NCI-H2029 treated with DMSO at 0.1 percent for 48 hours (cell line): ENCODE data around the gene SMPDL3B.

ENCODE experiments used
- DNase-seq: peaks from one replicate; lab custom pipeline; 2025; lab: John Stamatoyannopoulos, UW

SMPDL3B gene, protein sequence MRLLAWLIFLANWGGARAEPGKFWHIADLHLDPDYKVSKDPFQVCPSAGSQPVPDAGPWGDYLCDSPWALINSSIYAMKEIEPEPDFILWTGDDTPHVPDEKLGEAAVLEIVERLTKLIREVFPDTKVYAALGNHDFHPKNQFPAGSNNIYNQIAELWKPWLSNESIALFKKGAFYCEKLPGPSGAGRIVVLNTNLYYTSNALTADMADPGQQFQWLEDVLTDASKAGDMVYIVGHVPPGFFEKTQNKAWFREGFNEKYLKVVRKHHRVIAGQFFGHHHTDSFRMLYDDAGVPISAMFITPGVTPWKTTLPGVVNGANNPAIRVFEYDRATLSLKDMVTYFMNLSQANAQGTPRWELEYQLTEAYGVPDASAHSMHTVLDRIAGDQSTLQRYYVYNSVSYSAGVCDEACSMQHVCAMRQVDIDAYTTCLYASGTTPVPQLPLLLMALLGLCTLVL

DNA sequence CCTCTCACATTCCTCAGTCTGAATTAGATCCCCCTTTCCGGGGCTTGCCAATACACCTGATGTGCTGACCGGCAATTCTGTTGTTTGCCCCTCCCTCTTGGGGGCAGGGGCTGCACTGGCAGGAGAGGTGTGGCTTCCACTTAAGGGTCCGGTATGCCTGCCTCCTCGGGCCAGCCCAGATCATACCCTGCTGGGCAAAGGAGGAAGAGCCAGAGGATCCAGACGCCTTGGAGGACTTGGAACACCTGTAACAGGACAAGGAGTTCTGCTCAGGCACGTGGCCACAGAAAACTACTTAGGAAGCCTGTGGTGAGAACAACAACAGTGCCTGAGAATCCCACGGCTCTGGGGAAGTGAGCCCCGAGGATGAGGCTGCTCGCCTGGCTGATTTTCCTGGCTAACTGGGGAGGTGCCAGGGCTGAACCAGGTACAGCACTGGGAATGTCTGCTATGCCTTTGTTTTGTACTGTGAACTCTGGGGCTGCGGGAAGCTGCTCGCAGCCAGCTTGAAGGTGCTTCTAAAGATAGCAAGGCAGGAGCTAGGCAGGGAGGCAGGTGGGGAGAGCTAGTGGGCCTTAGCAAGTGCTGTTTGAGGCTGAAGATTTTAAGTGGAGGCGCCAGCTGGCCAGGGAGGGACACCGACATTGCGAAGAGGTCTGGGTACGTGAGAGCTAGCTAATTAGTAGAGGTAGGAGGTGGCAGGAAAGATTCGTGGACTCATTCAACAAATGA is at the start of gene SMPDL3B:
Gene SMPDL3B (plus strand): TSS at position 183 of the 732 bp plus-strand sequence. CDS start 184 bp downstream, at position 367.
- DNase-seq, result no peak

DNA sequence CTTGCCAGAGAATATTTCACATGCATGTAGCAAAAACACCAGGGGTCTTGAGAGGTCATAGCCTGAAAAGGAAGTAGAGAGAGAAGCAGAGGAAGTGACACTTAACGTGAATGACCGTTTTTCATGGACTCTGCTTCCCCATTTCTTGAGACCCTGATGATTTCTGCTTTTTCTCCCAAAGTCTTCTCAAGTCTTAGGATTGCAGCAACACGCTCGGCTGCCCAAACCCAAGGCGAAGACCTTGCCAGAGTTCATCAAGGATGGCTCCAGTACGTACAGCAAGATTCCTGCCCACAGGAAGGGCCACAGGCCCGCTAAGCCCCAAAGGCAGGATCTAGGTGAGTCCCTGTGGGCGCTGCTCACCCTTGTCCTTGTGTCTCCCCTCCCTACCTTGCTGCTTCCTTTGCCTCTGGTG is 49.7 kb upstream of the SMPDL3B start:
- no peak for DNase-seq

DNA sequence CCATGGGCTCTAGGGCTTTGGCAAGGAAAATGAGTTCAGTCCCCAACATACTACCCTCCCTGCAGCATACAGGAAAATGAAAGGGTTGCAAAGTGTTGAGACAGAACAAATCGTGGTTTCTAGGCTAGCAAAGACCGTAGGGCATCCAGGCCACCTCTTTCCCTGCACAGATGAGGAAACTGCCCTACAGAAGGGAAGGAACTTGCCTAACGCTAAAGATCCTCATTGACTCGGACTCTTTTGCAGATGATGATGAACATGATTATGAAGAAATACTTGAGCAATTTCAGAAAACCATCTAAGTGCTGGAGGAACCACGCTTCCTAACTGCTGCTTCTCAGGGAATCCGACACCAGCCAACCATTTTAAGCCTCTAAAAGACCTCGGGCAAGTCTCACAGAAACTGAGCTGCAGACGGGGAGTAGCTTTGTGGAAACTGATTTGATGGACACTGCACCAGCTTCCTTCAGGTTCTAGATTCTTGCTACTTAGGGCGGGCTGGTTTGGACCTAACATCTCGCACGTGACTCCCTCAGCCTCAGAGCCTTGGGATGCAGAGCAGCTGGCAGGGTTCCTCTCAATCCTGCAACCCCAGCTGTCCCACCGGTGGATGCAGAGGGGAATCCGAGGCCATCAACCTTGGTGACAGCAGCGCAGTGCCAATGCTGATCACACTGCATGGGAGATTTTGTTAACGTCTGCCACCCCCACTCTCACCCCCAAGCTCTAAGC is 49.0 kb upstream of the SMPDL3B start:
- DNase-seq, result no peak

DNA sequence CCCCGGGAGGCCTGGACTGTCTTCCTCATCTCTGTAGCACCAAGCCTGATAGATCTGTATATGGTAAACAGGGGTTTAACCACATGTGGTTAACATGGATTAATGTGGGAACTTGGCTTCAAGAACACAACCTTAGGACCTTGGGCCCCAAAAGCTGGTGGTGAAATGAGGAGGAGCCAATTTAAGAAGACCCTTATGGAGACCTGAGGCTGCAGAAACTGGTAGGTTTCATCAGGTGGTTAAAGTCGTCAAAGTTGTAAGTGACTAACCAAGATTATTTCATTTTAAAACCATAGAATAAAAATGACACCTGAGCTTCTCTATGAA is 48.5 kb upstream of the SMPDL3B start:
- no peak for DNase-seq

DNA sequence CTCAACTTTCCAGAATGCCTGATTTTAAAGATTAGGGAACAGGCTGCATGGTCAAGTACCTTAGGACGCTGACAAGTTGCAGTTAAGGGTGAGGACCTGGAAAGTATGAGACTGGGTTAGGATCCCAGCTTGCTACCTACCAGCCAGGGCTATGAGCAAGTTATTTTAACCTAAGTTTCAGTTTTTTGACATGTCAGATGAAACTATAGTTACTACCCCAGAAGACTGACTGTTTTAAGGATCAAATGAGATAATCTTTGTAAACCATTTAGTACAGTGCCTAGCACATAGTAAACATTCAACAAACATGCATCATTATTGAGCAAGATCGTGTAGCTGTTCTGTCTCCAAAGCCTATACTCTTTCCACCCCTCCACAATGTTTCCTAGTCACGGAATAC is 48.1 kb upstream of the SMPDL3B start:
- no peak for DNase-seq

DNA sequence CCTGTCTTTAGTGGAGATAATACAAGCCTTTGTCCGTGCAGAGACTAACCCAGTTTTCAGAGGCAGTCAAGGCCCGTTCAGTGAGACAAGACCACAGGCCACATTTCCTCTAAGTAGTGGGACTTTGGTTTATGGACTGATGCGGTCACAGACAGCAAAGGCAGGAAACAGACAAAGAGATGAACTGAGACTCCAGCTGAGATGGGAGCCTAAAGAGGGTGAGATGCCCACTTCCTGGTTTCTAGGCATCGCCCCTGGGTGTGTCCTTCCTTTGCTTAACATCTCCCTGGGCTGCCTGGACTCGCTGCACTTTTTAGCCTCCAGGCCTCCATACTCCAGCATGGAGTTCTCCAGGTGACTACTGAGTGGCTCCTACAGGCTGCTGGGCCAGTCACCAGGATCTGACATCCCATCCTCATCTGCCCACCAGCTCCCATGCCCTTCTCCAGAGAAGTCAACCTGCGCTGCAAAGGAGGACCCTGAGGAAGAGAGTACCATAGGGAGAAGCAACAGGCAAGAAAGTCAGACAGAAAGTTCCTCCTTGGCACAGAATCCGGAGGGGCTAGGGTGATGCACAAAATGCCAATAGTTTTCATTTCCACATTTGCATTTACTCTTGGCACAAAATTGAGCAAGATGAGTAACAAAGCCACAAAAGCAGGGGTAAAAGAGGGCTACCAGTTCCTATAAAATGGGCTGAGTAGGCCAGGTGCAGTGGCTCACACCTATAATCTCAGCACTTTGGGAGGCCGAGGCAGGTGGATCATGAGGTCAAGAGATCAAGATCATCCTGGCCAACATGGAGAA is 47.4 kb upstream of the SMPDL3B start:
- DNase-seq, result no peak

DNA sequence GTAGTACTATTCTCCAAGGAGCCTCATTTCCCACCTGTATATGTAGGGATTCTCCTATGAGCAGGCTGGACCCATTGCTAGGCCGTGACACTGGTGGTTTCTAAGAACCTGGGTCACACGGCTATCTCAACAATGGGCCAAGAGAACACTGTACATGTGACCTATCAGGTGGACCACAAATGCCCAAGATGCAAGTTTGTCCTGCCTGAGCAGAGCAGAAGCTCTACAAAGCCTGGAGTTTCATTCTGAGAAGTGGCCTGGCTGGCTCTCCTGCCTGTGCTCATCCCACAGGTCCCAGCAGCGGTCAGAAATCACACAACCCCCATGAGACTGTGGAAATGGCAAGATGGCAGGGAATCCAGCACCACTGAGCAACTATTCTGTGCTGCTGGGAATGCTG is 45.3 kb upstream of the SMPDL3B start:
- DNase-seq, result no peak

DNA sequence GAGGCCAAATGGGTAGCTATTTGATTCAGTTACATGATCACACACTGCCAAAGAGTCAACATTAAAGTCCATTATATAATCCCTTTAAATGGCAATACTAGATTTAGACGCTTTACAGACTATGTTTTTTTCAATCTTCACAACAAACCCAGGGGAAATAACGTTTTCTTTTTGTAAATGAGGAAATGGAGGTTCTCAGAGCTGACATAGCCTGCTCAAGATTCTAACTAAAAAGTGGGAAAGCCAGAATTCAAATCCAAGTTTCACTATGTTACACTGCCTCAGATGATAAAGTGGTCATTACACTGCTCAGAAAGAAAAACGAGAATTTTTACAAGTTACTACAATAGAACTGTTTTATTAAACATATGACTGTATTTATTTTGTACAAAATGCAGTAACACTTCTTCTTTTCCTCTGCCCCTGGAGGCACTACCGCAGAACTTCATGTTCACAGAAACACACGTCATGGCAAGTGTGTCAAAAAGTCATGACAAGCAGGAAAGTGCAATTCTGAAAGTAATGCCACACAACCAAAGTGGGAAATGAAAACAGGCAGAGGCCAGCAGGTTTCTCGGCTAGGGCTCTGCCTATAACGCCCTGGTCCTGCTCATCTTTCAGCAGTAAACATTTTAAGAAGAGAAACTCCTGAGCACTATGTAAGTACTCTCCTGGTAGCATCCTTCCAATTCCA is 43.5 kb upstream of the SMPDL3B start:
- DNase-seq, result no peak

DNA sequence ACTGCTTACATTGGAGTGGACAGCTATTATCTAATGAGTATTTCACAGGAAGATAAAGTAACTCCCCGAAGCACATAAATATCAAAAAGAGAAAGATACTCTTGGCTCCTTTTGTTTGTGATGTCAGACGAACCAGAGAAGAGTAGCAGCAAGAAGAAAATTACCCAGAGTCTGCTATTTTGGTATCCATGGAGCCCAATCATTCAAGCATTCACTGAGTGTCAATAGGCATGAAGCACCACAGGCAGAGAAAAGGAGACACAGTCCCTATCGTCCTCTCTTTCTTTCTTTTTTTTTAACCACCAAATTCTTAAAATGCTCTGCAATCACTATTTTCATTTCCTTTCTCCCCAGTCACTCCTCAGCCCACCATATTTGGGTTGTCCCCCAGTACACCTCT is 40.3 kb upstream of the SMPDL3B start:
- DNase-seq, result no peak

DNA sequence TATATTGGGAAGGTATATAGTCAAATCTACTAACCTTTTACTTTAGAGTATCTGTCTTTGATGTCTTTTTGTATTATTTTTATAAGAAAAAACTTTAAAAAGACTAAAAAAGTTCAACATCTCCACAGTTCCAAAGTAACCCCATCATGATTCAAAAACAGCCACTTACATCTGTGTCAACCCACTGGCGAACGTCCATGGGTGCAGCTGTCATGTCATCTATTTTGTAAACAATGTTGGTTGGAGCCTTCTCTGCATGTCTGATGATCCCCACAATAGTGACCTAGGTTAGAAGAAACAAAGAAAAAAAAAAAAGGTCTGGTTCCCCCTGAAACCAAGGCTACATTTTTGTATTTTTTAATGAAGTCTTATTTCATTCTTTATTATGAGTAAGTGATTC is 28.0 kb upstream of the SMPDL3B start:
- no peak for DNase-seq

DNA sequence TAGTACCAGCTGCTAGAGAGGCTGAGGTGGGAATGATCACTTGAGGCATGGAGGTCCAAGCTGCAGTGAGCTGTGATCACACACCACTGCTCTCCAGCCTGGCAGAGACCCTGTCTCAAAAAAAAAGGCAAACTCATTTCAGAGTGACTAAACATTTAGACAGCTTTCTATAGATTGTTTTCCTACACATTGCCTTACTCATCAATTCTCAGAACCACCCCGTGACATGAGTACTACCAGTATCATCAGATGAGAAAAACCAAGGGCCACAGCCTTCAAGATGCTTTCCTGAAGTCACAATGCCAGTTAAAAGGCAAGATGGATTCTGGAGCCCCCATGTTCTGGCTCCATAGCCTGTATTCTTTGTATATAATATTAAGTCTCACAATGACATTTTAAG is 22.4 kb upstream of the SMPDL3B start:
- no peak for DNase-seq

DNA sequence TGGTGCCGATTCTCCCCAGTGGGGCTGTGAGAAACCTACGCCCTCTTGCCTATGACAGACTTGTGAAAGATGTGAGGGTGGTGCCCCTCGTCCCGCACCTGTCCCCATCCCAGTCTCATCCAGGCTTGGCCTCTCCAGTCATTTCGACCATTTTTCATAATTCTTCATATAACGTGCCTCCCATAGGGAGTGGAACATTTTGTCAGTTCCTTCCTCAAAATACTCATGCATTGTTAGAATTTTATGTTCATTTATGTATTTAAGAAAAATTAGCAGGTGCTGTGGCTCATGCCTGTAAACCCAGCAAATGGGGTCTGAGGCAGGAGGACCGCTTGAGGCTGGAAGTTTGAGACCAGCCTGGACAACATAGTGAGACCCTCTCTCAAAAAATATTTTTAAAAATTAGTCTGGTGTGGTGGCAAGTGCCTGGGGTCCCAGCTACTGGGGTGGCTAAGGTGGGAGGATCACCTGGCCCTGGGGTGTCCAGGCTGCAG is 19.7 kb upstream of the SMPDL3B start:
- no peak for DNase-seq

DNA sequence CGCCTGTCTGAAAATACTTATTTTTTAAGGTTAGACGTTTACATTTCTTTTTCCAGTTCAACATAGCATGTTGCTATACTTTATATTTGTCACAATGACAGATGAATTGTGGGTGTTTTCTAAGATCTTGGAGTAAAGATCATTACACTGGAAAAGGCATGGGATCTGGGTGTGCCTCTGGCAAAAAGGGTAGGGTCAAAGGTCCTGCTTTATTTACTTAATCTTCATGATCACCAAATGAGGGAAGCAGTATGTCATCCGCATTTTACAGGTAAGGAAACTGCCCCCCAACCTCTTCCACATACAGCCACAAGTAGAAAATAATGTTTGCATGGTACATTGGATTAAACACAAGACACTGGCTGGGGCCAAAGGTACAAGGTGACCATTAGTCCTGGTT is 12.5 kb upstream of the SMPDL3B start:
- no peak for DNase-seq

DNA sequence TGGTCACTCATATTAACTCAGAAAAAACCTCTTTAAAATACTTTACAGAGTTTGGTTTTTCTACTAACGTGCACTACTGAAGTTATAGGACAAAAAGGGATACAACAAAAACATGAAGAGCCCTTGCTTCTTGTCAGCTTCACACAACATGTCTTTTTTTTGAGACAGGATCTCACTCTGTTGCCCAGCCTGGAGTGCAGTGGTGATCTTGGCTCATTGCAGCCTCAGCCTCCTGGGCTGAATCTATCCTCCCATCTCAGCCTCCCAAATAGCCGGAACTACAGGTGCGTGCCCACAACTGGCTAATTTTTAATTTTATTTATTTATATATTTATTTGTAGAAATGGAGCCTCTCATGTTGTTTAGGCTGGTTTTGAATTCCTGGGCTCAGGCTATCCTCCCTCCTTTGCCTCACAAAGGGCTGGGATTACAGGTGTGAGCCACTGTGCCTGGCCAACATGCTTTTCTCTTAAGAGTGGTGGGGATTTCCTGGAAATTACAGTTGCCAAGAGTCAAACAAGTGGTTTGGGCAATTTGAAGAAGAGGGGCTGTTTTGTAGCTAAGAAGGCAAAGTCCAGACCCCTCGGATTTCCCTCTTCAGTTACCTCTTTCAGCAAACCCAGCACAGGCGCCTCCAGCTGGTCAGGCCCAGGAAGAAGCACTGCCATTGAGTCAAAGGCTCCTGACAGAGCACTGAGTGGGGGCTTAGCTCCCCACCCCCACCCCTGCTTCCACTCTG is 6.4 kb upstream of the SMPDL3B start:
- no peak for DNase-seq

DNA sequence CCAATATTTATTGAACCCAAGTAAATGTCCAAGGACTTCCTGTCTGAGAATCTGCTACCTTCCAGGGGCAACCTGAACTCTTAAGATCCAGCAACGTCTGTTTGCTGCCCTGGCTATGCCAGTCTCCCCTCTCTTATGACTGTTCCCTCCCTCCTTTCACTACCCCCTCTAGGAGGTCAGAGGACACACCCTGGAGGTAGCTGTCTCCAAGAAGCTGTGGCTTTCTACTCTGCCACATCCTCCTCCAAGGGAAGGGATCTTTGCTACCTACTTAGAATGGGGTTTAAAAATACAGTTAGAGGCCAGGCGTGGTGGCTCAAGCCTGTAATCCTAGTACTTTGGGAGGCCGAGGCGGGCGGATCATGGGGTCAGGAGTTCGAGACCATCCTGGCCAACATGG is 3.6 kb upstream of the SMPDL3B start:
- no peak for DNase-seq

DNA sequence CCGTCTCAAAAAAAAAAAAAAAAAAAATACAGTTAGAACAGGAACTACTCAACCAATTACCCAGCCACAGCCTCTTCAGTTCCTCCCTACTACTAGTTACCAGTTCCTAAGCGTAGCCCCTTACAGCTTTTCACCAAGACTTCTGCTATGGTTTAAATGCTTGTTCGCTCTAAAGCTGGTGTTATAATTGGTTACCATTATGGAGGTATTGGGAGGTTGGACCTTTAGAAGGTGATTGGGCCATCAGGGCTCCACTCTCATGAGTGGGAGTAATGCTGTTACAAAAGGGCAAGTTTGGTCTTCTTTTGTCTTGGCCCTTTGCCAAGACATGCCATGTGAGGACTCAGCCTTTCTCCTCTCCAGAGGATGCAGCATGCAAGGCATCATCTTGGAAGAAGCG is 3.0 kb upstream of the SMPDL3B start:
- DNase-seq, result no peak

DNA sequence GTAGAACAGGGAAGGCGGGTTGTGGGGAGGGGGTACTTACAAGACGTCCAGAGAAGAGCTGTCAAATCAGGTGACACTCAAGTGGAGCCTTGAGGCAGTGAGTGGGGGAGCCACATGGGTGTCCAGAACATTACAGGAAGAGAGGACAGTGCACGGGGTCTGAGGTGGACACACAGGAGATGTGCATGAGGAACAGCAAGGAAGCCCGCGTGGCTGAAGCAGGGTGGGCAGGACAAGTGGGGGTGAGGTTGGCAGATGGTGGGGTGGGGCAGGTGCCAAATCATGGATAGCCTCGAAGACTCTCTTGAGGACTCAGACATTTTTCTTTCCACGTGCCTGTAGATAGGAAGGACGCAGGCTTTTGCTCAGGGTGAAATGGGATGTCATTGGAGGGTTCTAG is 921 bp downstream of the SMPDL3B start:
- DNase-seq, result no peak

DNA sequence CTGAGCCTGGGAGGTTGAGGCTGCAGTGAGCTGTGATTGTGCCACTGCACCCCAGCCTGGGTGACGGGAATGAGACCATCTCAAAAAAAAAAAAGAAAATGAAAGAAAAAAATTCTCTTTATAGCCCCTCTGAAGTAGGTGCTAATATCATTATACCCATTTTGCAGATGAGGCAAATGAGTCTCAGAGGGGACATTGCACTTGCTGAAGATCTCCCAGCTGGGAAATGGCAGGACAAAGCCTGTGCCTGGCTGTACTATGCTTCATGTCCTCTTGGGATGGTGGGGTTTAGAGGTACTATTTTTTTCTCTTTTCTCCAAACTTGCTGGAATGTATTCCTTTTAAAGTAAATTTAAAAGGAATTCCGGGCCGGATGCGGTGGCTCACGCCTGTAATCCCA is 1.6 kb downstream of the SMPDL3B start:
- no peak for DNase-seq

DNA sequence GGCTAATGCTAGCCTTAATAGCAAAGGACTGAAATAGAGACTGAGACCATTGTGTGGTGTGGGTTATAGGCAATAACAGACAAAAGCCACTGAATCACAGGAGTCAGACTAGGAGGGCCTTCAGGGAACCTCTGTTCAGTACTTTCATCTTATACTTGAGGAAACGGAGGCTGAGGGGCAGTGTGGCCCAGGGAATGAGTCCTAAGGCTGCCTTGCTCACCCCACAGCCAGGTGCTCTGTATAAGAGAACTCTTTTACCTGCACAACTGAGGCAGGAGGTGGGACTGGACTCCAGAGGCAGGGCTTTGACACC is 2.7 kb downstream of the SMPDL3B start:
- no peak for DNase-seq

DNA sequence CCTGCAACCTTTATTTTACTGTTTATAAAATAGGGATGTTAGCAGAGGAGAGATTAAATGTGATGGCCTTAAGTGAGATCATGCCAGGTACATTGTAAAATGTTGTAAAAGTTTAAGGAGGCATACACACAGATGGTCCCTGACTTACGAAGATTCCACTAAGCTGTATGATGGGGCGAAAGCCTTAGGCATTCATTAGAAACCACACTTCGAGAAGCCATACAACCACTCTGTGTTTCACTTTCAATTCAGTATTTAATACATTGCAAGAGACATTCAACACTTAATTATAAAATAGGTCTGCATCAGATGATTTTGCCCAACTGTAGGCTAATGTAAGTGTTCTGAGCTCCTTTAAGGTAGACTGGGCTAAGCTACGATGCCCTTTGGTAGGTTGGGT is 3.7 kb downstream of the SMPDL3B start:
- DNase-seq, result no peak

DNA sequence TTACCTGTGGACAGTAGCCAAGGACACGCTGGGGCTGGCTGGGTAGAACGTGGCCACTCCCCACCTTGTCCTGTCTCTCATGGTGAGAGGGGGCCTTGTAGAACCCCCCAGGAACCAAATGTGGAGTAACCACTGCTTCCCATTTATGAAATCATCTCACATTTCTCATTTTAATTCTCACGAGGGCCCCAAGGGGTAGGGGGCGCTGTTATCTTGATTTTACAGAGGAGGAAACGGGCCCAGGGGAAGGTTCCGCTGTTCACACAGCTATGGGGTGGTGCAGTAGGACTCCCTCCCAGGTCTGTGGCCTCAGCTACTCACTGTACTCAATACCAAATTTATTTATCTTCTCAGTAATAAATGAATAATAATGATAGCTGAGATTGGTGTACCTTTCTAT is 5.5 kb downstream of the SMPDL3B start:
- DNase-seq, result no peak
